K562 (cell line): Measurements from ENCODE around the gene PARD6B. TPM values are rescaled to one million over a fixed set of nuclear protein-coding genes. Genes with fewer than 3 reads are reported as not detected.
A peak's percentile ranks its signal among the peaks of the same experiment; 100 is the strongest.

Experiments used
- BDP1 ChIP-seq: IDR thresholded peaks from 3 replicates; pipeline ENCODE4 v1.6.1; 2011; ENCODE audit not compliant: insufficient read length, insufficient read depth
- CBFA2T3 ChIP-seq: fragments of 450-650 bp; IDR thresholded peaks from 2 replicates; pipeline ENCODE4 v1.6.1; 2017
- CBX1 ChIP-seq: sonication (generic); IDR thresholded peaks from 2 replicates; pipeline ENCODE4 v1.6.1; 2016; ENCODE audit warnings: antibody characterized with exemption, low read depth, mild to moderate bottlenecking
- ILK ChIP-seq: fragments of 450-650 bp; IDR thresholded peaks from 2 replicates; pipeline ENCODE4 v1.6.1; 2016; ENCODE audit warnings: missing genetic modification characterization, low read depth, mild to moderate bottlenecking, missing compliant biosample characterization, moderate library complexity, borderline replicate concordance
- NR3C1 ChIP-seq: sonication (generic); formaldehyde crosslinking; IDR thresholded peaks from 2 replicates; pipeline ENCODE4 v1.8.1; 2022; ENCODE audit warnings: missing genetic modification reagents
- POLR3G ChIP-seq: IDR thresholded peaks from 2 replicates; pipeline ENCODE4 v1.6.1; 2011; ENCODE audit not compliant: insufficient read length, insufficient replicate concordance; ENCODE audit errors: extremely low read depth
- SUPT5H ChIP-seq: fragments of 450-650 bp; IDR thresholded peaks from 2 replicates; pipeline ENCODE4 v1.6.1; 2016
- ZNF212 ChIP-seq: fragments of 450-650 bp; formaldehyde crosslinking; IDR thresholded peaks from 2 replicates; pipeline ENCODE4 v1.4.0; 2020; ENCODE audit warnings: mild to moderate bottlenecking
- ZNF24 ChIP-seq: fragments of 450-650 bp; IDR thresholded peaks from 2 replicates; pipeline ENCODE4 v1.6.1; 2016
- ZNF717 ChIP-seq: fragments of 250-450 bp; sonication (Bioruptor Pico); IDR thresholded peaks from 2 replicates; pipeline ENCODE4 v1.5.0; 2021
- ZNF79 ChIP-seq: fragments of 250-450 bp; sonication (Bioruptor Pico); IDR thresholded peaks from 2 replicates; pipeline ENCODE4 v1.4.0; 2020; ENCODE audit warnings: low read depth, mild to moderate bottlenecking, moderate library complexity
- polyA plus RNA-seq, 8 experiments: library from polyadenylated mRNA; depleted of rRNA in 4 of 8; stranded (reverse) in 5 of 8; unstranded in 3 of 8; fragments of >200 nt; fragmentation: Nextera tagmentation in 2 of 8; fragmentation: Illumina TruSeq in 1 of 8; extraction: Ambion mirVana in 2 of 8; extraction: Trizol in 1 of 8; gene quantifications; 2 replicates each; pipeline versions ENCODE4 v1.2.1 to v1.2.3, GENCODE V29; 2011 to 2014; ENCODE audit warnings: inconsistent platforms in 1 of 8, missing spikeins in 1 of 8
- total RNA-seq, 7 experiments: library from RNA; depleted of rRNA in 6 of 7; stranded (reverse); fragments of >200 nt in 6 of 7; fragmentation: Illumina TruSeq in 2 of 7; extraction: Trizol in 2 of 7; gene quantifications; 2 replicates each; pipeline versions ENCODE4 v1.2.1 to v1.2.3, GENCODE V29; 2011 to 2021; ENCODE audit warnings: low replicate concordance in 1 of 7
- TF ChIP-seq, protein P1 (sequence below): fragments of 250-450 bp; sonication (Bioruptor Pico); IDR thresholded peaks from 2 replicates; pipeline ENCODE4 v1.5.1; 2021; ENCODE audit warnings: mild to moderate bottlenecking
- TF ChIP-seq, protein P2 (sequence below): fragments of 150-350 bp; IDR thresholded peaks from 2 replicates; pipeline ENCODE4 v1.6.1; 2014; ENCODE audit warnings: low read depth, mild to moderate bottlenecking, low read length, borderline replicate concordance
- TF ChIP-seq, protein P3 (sequence below): fragments of 250-450 bp; sonication (Bioruptor Pico); IDR thresholded peaks from 2 replicates; pipeline ENCODE4 v1.4.0; 2020
- TF ChIP-seq, protein P4 (sequence below), 3 experiments: IDR thresholded peaks in 2 of 3; conservative IDR thresholded peaks in 1 of 3; 2 replicates each; pipeline ENCODE4 v1.5.1; 2011 to 2012; ENCODE audit warnings: low read length in 3 of 3, mild to moderate bottlenecking in 3 of 3, control low read depth in 2 of 3, improper control_type of control experiment in 1 of 3, inconsistent platforms in 1 of 3, low read depth in 1 of 3, mixed read lengths in 1 of 3, moderate library complexity in 1 of 3; ENCODE audit not compliant: insufficient read depth in 2 of 3

PARD6B gene
- total and polyA plus RNA-seq, 9 of the 15 experiments (the other 6 are each of a cell fraction or from before 2014, with no cell fraction given), result 1.7 to 12.3 (median 5.5) TPM

DNA sequence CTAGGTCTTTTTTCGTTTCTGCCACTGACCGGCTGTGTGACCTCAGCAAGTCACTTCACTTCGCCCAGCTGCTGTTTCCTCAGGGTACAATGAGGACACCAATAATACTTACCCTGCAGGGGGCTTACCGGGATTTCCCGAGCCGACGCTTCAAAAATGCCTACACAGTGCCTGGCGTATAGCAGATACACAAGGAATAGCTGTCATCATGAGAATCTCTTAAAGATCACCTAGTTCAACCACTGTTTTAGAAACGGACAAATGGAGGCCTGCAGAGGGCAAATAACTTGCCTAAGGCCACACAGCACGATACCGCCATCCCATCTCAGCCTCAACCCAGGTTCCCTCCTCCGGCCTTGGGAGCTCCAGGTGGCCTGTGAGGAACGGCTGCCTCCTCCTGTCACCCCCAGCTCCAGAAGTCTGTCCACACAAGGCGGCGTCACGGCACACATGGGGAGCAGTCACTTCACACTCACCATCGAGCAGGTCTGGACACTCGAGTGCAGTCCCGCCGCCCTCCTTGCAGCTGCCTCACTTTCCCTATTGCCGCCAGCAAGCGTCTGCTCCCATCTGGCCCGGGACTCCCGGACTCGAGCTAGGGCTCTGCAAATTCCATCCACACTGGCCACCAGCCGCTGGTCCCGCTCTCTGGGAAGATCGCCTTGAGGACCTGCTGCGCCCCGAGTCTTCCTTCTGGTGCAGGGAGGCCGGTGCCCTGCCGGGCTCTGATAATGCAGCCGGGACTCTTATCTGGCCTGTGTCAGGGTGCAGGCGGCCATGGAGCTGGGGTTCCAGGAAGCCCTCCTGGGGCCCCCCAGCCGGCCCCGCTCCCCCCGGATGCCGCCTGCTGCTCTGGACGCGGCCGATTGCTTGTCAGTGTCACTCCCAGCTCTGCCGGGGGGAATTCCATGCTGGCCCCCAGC lies 40.5 kb upstream of the PARD6B start, which contains the start of gene RIPOR3 (continued):
- TF ChIP-seq POLR3G (no peak), NR3C1 (no peak), CBFA2T3 (peak; percentile 99), ZNF212 (no peak), ZNF24 (no peak), CBX1 (no peak), SUPT5H (peak; percentile 60), ZNF79 (CRISPR knock-in tag) (no peak), BDP1 (no peak), ZNF717 (no peak), ILK (tag) (no peak)
- TF ChIP-seq, protein P1, sequence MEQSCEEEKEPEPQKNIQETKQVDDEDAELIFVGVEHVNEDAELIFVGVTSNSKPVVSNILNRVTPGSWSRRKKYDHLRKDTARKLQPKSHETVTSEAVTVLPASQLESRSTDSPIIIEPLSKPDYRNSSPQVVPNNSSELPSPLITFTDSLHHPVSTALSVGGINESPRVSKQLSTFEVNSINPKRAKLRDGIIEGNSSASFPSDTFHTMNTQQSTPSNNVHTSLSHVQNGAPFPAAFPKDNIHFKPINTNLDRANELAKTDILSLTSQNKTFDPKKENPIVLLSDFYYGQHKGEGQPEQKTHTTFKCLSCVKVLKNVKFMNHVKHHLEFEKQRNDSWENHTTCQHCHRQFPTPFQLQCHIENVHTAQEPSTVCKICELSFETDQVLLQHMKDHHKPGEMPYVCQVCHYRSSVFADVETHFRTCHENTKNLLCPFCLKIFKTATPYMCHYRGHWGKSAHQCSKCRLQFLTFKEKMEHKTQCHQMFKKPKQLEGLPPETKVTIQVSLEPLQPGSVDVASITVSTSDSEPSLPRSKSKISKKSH, result no peak
- TF ChIP-seq, protein P2, sequence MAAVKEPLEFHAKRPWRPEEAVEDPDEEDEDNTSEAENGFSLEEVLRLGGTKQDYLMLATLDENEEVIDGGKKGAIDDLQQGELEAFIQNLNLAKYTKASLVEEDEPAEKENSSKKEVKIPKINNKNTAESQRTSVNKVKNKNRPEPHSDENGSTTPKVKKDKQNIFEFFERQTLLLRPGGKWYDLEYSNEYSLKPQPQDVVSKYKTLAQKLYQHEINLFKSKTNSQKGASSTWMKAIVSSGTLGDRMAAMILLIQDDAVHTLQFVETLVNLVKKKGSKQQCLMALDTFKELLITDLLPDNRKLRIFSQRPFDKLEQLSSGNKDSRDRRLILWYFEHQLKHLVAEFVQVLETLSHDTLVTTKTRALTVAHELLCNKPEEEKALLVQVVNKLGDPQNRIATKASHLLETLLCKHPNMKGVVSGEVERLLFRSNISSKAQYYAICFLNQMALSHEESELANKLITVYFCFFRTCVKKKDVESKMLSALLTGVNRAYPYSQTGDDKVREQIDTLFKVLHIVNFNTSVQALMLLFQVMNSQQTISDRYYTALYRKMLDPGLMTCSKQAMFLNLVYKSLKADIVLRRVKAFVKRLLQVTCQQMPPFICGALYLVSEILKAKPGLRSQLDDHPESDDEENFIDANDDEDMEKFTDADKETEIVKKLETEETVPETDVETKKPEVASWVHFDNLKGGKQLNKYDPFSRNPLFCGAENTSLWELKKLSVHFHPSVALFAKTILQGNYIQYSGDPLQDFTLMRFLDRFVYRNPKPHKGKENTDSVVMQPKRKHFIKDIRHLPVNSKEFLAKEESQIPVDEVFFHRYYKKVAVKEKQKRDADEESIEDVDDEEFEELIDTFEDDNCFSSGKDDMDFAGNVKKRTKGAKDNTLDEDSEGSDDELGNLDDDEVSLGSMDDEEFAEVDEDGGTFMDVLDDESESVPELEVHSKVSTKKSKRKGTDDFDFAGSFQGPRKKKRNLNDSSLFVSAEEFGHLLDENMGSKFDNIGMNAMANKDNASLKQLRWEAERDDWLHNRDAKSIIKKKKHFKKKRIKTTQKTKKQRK, result no peak
- TF ChIP-seq, protein P3, sequence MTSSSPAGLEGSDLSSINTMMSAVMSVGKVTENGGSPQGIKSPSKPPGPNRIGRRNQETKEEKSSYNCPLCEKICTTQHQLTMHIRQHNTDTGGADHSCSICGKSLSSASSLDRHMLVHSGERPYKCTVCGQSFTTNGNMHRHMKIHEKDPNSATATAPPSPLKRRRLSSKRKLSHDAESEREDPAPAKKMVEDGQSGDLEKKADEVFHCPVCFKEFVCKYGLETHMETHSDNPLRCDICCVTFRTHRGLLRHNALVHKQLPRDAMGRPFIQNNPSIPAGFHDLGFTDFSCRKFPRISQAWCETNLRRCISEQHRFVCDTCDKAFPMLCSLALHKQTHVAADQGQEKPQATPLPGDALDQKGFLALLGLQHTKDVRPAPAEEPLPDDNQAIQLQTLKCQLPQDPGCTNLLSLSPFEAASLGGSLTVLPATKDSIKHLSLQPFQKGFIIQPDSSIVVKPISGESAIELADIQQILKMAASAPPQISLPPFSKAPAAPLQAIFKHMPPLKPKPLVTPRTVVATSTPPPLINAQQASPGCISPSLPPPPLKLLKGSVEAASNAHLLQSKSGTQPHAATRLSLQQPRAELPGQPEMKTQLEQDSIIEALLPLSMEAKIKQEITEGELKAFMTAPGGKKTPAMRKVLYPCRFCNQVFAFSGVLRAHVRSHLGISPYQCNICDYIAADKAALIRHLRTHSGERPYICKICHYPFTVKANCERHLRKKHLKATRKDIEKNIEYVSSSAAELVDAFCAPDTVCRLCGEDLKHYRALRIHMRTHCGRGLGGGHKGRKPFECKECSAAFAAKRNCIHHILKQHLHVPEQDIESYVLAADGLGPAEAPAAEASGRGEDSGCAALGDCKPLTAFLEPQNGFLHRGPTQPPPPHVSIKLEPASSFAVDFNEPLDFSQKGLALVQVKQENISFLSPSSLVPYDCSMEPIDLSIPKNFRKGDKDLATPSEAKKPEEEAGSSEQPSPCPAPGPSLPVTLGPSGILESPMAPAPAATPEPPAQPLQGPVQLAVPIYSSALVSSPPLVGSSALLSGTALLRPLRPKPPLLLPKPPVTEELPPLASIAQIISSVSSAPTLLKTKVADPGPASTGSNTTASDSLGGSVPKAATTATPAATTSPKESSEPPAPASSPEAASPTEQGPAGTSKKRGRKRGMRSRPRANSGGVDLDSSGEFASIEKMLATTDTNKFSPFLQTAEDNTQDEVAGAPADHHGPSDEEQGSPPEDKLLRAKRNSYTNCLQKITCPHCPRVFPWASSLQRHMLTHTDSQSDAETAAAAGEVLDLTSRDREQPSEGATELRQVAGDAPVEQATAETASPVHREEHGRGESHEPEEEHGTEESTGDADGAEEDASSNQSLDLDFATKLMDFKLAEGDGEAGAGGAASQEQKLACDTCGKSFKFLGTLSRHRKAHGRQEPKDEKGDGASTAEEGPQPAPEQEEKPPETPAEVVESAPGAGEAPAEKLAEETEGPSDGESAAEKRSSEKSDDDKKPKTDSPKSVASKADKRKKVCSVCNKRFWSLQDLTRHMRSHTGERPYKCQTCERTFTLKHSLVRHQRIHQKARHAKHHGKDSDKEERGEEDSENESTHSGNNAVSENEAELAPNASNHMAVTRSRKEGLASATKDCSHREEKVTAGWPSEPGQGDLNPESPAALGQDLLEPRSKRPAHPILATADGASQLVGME (CRISPR knock-in tag), result peak; percentile 70; the same call in 1 of the 2 replicates
- TF ChIP-seq, protein P4, sequence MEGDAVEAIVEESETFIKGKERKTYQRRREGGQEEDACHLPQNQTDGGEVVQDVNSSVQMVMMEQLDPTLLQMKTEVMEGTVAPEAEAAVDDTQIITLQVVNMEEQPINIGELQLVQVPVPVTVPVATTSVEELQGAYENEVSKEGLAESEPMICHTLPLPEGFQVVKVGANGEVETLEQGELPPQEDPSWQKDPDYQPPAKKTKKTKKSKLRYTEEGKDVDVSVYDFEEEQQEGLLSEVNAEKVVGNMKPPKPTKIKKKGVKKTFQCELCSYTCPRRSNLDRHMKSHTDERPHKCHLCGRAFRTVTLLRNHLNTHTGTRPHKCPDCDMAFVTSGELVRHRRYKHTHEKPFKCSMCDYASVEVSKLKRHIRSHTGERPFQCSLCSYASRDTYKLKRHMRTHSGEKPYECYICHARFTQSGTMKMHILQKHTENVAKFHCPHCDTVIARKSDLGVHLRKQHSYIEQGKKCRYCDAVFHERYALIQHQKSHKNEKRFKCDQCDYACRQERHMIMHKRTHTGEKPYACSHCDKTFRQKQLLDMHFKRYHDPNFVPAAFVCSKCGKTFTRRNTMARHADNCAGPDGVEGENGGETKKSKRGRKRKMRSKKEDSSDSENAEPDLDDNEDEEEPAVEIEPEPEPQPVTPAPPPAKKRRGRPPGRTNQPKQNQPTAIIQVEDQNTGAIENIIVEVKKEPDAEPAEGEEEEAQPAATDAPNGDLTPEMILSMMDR (IDR thresholded peaks at IDR 0.05 in 2 of 3, conservative IDR thresholded peaks at IDR 0.05 in 1 of 3; ENCODE audit: insufficient read depth in 2 of 3, low read depth in 1 of 3, low read length in 3 of 3), result peak in 1 of 3 experiments; percentile 11; a peak in 1 of 6 replicates
